Smooth muscle cell (in vitro differentiated cells): Measurements from ENCODE around the gene RFX8. TPM values are rescaled to one million over a fixed set of nuclear protein-coding genes. Genes with fewer than 3 reads are reported as not detected.

Source experiments
- DNase-seq: peaks from one replicate; lab custom pipeline; 2025; ENCODE audit not compliant: unreplicated experiment; lab: John Stamatoyannopoulos, UW
- H2AFZ ChIP-seq: fragments of 200-600 bp; sonication (generic); 2 replicates; pipeline ENCODE4 v1.6.0; 2016; ENCODE audit warnings: antibody characterized with exemption, low read depth, mild to moderate bottlenecking
- H3F3A ChIP-seq: fragments of 200-600 bp; sonication (generic); 2 replicates; pipeline ENCODE4 v1.6.0; 2017; ENCODE audit warnings: antibody characterized with exemption, low read depth
- H3K27ac ChIP-seq: fragments of 200-600 bp; sonication (generic); 2 replicates; pipeline ENCODE4 v1.5.1; 2016; ENCODE audit warnings: low read depth, mild to moderate bottlenecking
- H3K27me3 ChIP-seq: fragments of 200-600 bp; sonication (generic); 2 replicates; pipeline ENCODE4 v1.6.1; 2016; ENCODE audit warnings: low read depth, mild to moderate bottlenecking
- H3K36me3 ChIP-seq: fragments of 200-600 bp; sonication (generic); 2 replicates; pipeline ENCODE4 v1.5.1; 2016; ENCODE audit warnings: low read depth
- H3K4me1 ChIP-seq: fragments of 200-600 bp; sonication (generic); 2 replicates; pipeline ENCODE4 v1.5.1; 2016; ENCODE audit warnings: low read depth
- H3K4me2 ChIP-seq: fragments of 200-600 bp; sonication (generic); 2 replicates; pipeline ENCODE4 v1.6.0; 2016; ENCODE audit warnings: mild to moderate bottlenecking
- H3K4me3 ChIP-seq: fragments of 200-600 bp; sonication (generic); 2 replicates; pipeline ENCODE4 v1.5.1; 2016; ENCODE audit warnings: mild to moderate bottlenecking
- H3K79me2 ChIP-seq: fragments of 200-600 bp; sonication (generic); 2 replicates; pipeline ENCODE4 v1.6.0; 2016; ENCODE audit warnings: low read depth, mild to moderate bottlenecking
- H3K9ac ChIP-seq: fragments of 200-600 bp; sonication (generic); 2 replicates; pipeline ENCODE4 v1.6.0; 2016; ENCODE audit warnings: low read depth
- H3K9me3 ChIP-seq: fragments of 200-600 bp; sonication (generic); replicated peaks from 2 replicates; pipeline ENCODE4 v1.5.1; 2016; ENCODE audit warnings: low read depth
- H4K20me1 ChIP-seq: fragments of 200-600 bp; sonication (generic); 2 replicates; pipeline ENCODE4 v1.6.0; 2016; ENCODE audit warnings: low read depth
- WGBS: methylation state at CpG from one replicate; pipeline ENCODE4 v1.1.7; 2016; ENCODE audit warnings: low lambda C conversion rate; 5-methylcytosine and 5-hydroxymethylcytosine counted together
- polyA plus RNA-seq: library from polyadenylated mRNA; unstranded; fragments of >200 nt; fragmentation: Nextera tagmentation; extraction: Ambion mirVana; gene quantifications from 2 replicates; pipeline ENCODE4 v1.2.1, GENCODE V29; 2016
- total RNA-seq: library from RNA; depleted of rRNA; stranded (reverse); fragments of >200 nt; gene quantifications from 2 replicates; pipeline ENCODE4 v1.2.3, GENCODE V29; 2014
- TF ChIP-seq, protein P1 (sequence below): fragments of 200-600 bp; sonication (generic); IDR thresholded peaks from 2 replicates; pipeline ENCODE4 v1.5.1; 2017; ENCODE audit warnings: borderline replicate concordance, mild to moderate bottlenecking, antibody characterized with exemption; ENCODE audit not compliant: insufficient read depth, poor library complexity, severe bottlenecking

Gene RFX8
- total and polyA plus RNA-seq, 2 experiments from 2014 or later = 2.3 to 3.0 TPM

- Histone ChIP-seq H3K4me1 (no peaks in the 10 kb centered on the region), H3K79me2 (no peaks in the 10 kb centered on the region), H2AFZ (no peak overlapping the region), H3K27ac (no peak overlapping the region), H3K36me3 (no peaks in the 10 kb centered on the region), H3F3A (no peaks in the 10 kb centered on the region), H3K9me3 (no peaks in the 10 kb centered on the region), H3K27me3 (peaks cover 5% of the 10 kb centered on the region), H3K4me3 (no peak overlapping the region), H3K9ac (no peak overlapping the region), H3K4me2 (no peak overlapping the region), H4K20me1 (no peaks in the 10 kb centered on the region)
- WGBS = 86% methylated on average over 2 of the region's 2 CpGs
- DNase-seq = no peak
- TF ChIP-seq, protein P1, sequence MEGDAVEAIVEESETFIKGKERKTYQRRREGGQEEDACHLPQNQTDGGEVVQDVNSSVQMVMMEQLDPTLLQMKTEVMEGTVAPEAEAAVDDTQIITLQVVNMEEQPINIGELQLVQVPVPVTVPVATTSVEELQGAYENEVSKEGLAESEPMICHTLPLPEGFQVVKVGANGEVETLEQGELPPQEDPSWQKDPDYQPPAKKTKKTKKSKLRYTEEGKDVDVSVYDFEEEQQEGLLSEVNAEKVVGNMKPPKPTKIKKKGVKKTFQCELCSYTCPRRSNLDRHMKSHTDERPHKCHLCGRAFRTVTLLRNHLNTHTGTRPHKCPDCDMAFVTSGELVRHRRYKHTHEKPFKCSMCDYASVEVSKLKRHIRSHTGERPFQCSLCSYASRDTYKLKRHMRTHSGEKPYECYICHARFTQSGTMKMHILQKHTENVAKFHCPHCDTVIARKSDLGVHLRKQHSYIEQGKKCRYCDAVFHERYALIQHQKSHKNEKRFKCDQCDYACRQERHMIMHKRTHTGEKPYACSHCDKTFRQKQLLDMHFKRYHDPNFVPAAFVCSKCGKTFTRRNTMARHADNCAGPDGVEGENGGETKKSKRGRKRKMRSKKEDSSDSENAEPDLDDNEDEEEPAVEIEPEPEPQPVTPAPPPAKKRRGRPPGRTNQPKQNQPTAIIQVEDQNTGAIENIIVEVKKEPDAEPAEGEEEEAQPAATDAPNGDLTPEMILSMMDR = no peak
These were observed 95.8 kb downstream of the RFX8 start for GRCh38 chr2:101379091-101379490.

DNA sequence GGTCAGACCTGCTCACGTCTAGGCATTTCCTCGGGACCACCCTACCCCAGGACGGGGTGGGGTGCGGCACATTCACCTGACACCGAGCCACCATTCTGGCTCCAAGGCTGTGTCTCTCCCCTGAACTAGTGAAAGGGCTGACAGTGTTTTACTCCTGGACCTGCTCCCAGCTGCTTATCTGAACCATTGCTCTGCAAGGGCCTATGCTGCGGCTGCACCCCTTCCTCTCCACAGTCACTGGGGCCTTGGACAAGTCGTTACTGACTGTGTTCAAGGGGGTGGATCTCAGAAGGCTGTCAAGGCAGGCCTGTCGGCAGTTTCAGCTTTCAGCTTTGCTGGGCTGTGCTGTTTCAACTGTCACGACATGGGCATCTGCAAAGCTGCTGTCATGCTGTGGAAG is 99.3 kb downstream of the RFX8 start:
- 65% methylated on average over 9 of the region's 9 CpGs for WGBS
- H3K4me2 ChIP-seq = no peak overlapping the region
- H4K20me1 ChIP-seq = no peaks in the 10 kb centered on the region
- H3K27me3 ChIP-seq = no peaks in the 10 kb centered on the region
- H3K36me3 ChIP-seq = no peaks in the 10 kb centered on the region
- no peaks in the 10 kb centered on the region for H3K79me2 ChIP-seq
- no peaks in the 10 kb centered on the region for H3K4me1 ChIP-seq
- DNase-seq = no peak
- H2AFZ ChIP-seq = no peak overlapping the region
- H3K9me3 ChIP-seq = no peaks in the 10 kb centered on the region
- no peak overlapping the region for H3K27ac ChIP-seq
- TF ChIP-seq, protein P1 = no peak
- no peak overlapping the region for H3K9ac ChIP-seq
- no peak overlapping the region for H3K4me3 ChIP-seq
- no peaks in the 10 kb centered on the region for H3F3A ChIP-seq

- WGBS = 88% methylated on average over 7 of the region's 7 CpGs
- Histone ChIP-seq H4K20me1 (no peaks in the 10 kb centered on the region), H3K79me2 (no peaks in the 10 kb centered on the region), H3K4me2 (no peak overlapping the region), H3K9ac (no peak overlapping the region), H3K27me3 (no peaks in the 10 kb centered on the region), H3K27ac (no peak overlapping the region), H3K36me3 (no peaks in the 10 kb centered on the region), H3F3A (no peaks in the 10 kb centered on the region), H3K4me1 (no peaks in the 10 kb centered on the region), H3K4me3 (no peak overlapping the region), H2AFZ (no peak overlapping the region), H3K9me3 (no peaks in the 10 kb centered on the region)
- TF ChIP-seq, protein P1 = no peak
- DNase-seq = no peak
These were observed 99.9 kb downstream of the RFX8 start for GRCh38 chr2:101374821-101375561.

- no peaks in the 10 kb centered on the region for H4K20me1 ChIP-seq
- TF ChIP-seq, protein P1 = no peak
- no peak overlapping the region for H3K4me2 ChIP-seq
- no peaks in the 10 kb centered on the region for H3F3A ChIP-seq
- no peak for DNase-seq
- no peaks in the 10 kb centered on the region for H3K36me3 ChIP-seq
- WGBS = 59% methylated on average over 1 of the region's 1 CpG
- no peak overlapping the region for H3K4me3 ChIP-seq
- H3K27me3 ChIP-seq = no peaks in the 10 kb centered on the region
- no peaks in the 10 kb centered on the region for H3K9me3 ChIP-seq
- H3K4me1 ChIP-seq = no peaks in the 10 kb centered on the region
- H2AFZ ChIP-seq = no peak overlapping the region
- H3K9ac ChIP-seq = no peak overlapping the region
- H3K79me2 ChIP-seq = no peaks in the 10 kb centered on the region
- no peak overlapping the region for H3K27ac ChIP-seq
These were observed 102.1 kb downstream of the RFX8 start for GRCh38 chr2:101372792-101373191.
